Stimulated activated effector memory CD8-positive, alpha-beta T cell treated with anti-CD3 and anti-CD28 coated beads, Interleukin-12 subunit alpha, Interleukin-12 subunit beta, amount 100 ng/mL, for 72 hours (primary cell): Measurements from ENCODE around the gene IMMP2L.
"Not testable (repeated sequence)": the region's sequence is repeated elsewhere in the genome, so short reads cannot be mapped to it uniquely, and the experiment has no call there.

Experiments
- ATAC-seq: fragments of 150-1000 bp; cut with Tn5 transposase; 2 replicates; pipeline ENCODE4 v1.10.0; 2021
- DNase-seq, 2 donors: peaks; one replicate each; pipeline ENCODE4 v3.0.0; 2021 to 2022; ENCODE audit warnings: low spot score in 2 of 2
- H3K27ac Mint-ChIP-seq: one replicate; pipeline ENCODE4 v1.8.0; 2022; ENCODE audit warnings: mild to moderate bottlenecking, mixed read lengths
- H3K36me3 Mint-ChIP-seq: one replicate; pipeline ENCODE4 v1.8.0; 2022; ENCODE audit warnings: mild to moderate bottlenecking, mixed read lengths
- H3K4me1 Mint-ChIP-seq: one replicate; pipeline ENCODE4 v1.8.0; 2022; ENCODE audit warnings: mixed read lengths
- H3K4me3 Mint-ChIP-seq: one replicate; pipeline ENCODE4 v1.8.0; 2022; ENCODE audit warnings: mild to moderate bottlenecking, mixed read lengths
- H3K9me3 Mint-ChIP-seq: one replicate; pipeline ENCODE4 v1.8.0; 2022; ENCODE audit warnings: mixed read lengths

Gene IMMP2L

GRCh38 chr7:111077001-111077400, 485.3 kb downstream of the IMMP2L start:
- Mint-ChIP-seq H3K27ac (peak overlapping the region; percentile 87), H3K9me3 (peaks cover 3% of the 10 kb centered on the region), H3K36me3 (peaks cover 6% of the 10 kb centered on the region), H3K4me1 (peaks cover 57% of the 10 kb centered on the region), H3K4me3 (peak overlapping the region; percentile 22)
- DNase-seq: no peak
- ATAC-seq: no peak

DNA sequence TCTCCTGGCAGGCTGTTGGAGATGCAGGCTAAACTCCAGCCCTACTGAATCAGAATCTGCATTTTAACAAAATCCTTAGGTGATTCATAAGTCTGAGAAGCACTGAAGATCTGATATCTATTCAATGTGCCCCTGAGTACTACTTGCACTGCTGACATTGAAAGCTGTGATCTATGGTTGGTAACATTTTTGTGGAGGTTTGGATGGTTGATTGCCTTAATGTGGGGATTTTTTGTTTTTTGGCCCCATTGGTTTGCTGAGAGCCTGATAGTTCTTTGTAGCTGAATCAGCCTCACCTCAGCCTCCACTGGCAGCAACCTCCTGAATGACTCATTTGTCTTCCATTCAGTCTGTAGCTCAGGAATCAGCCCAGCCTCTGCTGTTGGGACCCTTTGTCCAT, 486.1 kb downstream of the IMMP2L start:
- DNase-seq (no peak), ATAC-seq (peak; percentile 93)
- Mint-ChIP-seq H3K27ac (peak overlapping the region; percentile 87), H3K4me1 (peaks cover 49% of the 10 kb centered on the region), H3K36me3 (peaks cover 6% of the 10 kb centered on the region), H3K4me3 (peak overlapping the region; percentile 22), H3K9me3 (peaks cover 3% of the 10 kb centered on the region)

DNA sequence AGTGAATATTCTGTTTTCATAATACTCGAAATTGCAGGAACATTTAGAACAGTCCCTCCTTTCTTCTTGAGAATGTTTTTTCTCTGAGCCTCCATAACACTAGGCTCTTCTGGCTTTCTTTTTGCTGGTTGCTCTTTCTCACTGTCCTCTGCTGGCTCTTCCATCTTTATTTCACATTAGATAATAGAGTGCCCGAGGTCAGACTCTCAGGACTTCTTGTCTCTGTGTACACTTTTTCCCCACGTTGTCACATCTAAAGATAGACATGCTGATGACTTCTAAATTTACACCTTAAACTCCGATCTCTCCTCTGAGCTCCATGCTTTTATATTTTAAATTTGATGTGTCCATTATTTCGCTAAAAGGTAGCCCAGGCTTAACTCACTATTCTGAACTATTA, 486.8 kb downstream of the IMMP2L start:
- DNase-seq: no peak
- H3K36me3 Mint-ChIP-seq: peaks cover 6% of the 10 kb centered on the region
- no peak for ATAC-seq
- H3K9me3 Mint-ChIP-seq: peaks cover 3% of the 10 kb centered on the region
- peak overlapping the region; percentile 22 for H3K4me3 Mint-ChIP-seq
- peak overlapping the region; percentile 87 for H3K27ac Mint-ChIP-seq
- H3K4me1 Mint-ChIP-seq: peaks cover 49% of the 10 kb centered on the region

DNA sequence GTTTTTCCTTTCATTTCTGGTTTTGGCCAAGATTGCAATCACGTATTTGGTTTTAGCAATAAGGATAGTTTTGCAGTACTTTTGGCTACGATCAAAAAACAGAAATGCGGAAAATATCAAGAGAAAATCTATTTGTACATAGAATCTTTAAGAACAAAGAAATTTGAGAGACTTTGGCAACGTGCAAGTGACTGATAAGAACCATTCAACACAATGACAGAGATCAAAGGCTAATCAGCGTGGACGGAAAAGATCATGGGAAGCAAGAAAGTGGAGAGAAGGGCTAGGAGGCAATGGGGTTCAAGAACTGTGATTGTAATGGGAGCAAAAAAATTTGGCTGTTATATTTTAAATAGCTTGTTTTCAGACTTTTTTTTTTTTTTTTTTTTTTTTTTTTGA, 487.5 kb downstream of the IMMP2L start:
- Mint-ChIP-seq H3K4me3 (peak overlapping the region; percentile 33), H3K27ac (peak overlapping the region; percentile 80), H3K4me1 (peaks cover 49% of the 10 kb centered on the region), H3K9me3 (peaks cover 3% of the 10 kb centered on the region), H3K36me3 (peaks cover 6% of the 10 kb centered on the region)
- DNase-seq (no peak), ATAC-seq (no peak)

DNA sequence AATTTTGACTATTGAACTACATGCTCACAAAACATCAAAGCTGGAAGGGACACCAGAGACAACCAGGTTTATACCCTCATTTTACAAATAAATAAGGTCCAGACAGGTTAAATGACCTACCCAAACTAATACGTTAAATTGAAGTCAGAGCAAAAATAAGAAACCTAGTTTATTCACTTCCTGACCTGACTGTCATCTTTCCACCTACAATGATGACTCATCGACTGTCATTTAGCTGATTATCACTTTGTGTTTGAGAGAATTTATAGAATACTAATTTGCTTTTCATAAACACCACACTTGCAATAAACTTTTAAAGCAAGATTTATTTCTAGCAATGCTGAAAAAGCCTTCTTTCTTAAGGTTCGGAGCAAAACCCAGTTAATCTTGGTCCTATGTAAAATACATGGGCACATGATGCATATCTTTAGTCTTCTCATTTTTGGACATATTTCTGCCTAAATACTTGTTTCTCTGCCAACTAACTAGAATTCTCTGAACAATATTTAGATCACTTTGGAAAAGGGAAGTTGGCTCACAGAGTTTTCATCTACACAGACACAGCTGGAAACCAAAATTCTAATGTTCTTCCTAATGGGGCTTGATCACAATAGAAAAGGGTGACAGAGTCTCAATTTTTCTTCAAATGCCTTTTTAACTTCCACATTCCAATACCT, 488.1 kb downstream of the IMMP2L start:
- Mint-ChIP-seq H3K27ac (peak overlapping the region; percentile 80), H3K4me1 (peaks cover 49% of the 10 kb centered on the region), H3K36me3 (peaks cover 6% of the 10 kb centered on the region), H3K9me3 (peaks cover 3% of the 10 kb centered on the region), H3K4me3 (peak overlapping the region; percentile 33)
- no peak for DNase-seq
- peak; percentile 54 for ATAC-seq

- not testable (repeated sequence) for DNase-seq, H3K27ac Mint-ChIP-seq, H3K9me3 Mint-ChIP-seq, H3K36me3 Mint-ChIP-seq, H3K4me3 Mint-ChIP-seq, ATAC-seq
- peaks cover 46% of the 10 kb centered on the region for H3K4me1 Mint-ChIP-seq
Measured at GRCh38 chr7:111072658-111073057, 489.6 kb downstream of the IMMP2L start.

DNA sequence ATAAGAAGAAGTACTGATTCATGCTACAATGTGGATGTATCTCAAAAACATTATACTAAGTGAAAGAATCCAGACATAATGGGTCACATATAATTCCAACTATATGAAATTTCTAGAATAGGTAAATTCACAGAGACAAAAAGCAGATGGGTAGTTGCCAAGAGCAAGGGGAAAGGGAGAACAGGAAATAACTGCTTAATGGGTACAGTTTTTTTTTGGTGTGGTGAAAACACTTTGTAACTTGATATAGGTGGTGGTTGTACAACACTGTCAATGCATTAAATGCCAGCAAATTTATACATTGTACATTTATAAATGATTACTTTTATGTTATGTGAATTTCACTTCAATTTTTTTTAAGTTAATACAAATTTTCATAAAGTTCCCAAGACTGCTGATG, 490.7 kb downstream of the IMMP2L start:
- ATAC-seq: no peak
- Mint-ChIP-seq H3K9me3 (peaks cover 3% of the 10 kb centered on the region), H3K4me1 (peaks cover 35% of the 10 kb centered on the region), H3K4me3 (no peak overlapping the region), H3K27ac (no peak overlapping the region), H3K36me3 (peaks cover 6% of the 10 kb centered on the region)
- no peak for DNase-seq

DNA sequence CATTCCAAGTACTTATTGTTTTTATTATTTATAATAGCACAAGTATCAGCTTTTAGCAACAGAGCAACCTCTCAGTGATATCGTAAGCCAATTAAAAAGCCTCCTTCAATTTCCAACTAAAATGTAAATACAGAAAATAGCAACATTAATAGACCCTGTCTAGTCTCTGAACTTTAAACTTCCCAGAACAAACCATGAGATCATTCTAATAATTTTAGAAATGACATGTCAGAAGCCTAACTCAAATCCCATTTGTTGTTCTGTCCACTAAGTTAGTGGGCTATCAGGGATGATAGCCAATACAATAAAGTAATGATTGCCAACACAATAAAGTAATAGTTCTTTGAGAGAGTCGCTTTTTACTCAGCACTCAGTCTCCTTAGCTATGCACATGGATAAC, 493.7 kb downstream of the IMMP2L start:
- ATAC-seq: no peak
- Mint-ChIP-seq H3K4me1 (peaks cover 7% of the 10 kb centered on the region), H3K36me3 (no peaks in the 10 kb centered on the region), H3K4me3 (no peak overlapping the region), H3K27ac (no peak overlapping the region), H3K9me3 (peaks cover 3% of the 10 kb centered on the region)
- DNase-seq: no peak

DNA sequence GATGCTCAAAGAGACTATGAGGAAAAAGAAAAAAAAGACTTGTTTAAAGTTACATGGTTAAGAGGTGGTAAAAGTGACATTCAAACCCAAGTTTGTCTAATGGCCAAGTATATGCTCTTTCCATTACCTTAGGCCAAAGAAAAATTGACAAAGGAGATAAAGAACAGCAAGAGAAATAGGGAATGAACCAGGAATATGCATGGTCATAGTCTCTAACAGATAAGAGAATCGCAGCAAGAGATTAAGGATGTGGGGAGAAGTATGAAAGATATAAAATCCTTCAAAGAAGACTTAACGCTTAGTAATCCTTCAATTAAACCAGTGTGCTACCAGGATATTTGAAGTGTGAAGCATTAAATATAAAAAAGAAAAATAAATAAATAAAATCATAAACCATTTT, 494.6 kb downstream of the IMMP2L start:
- no peak overlapping the region for H3K27ac Mint-ChIP-seq
- H3K9me3 Mint-ChIP-seq: peaks cover 6% of the 10 kb centered on the region
- no peaks in the 10 kb centered on the region for H3K36me3 Mint-ChIP-seq
- no peak overlapping the region for H3K4me3 Mint-ChIP-seq
- no peak for ATAC-seq
- DNase-seq: no peak
- H3K4me1 Mint-ChIP-seq: no peaks in the 10 kb centered on the region

GRCh38 chr7:111067251-111067650, 495.0 kb downstream of the IMMP2L start:
- Mint-ChIP-seq H3K27ac (no peak overlapping the region), H3K36me3 (no peaks in the 10 kb centered on the region), H3K4me3 (no peak overlapping the region), H3K9me3 (peaks cover 6% of the 10 kb centered on the region), H3K4me1 (no peaks in the 10 kb centered on the region)
- DNase-seq: no peak
- no peak for ATAC-seq

DNA sequence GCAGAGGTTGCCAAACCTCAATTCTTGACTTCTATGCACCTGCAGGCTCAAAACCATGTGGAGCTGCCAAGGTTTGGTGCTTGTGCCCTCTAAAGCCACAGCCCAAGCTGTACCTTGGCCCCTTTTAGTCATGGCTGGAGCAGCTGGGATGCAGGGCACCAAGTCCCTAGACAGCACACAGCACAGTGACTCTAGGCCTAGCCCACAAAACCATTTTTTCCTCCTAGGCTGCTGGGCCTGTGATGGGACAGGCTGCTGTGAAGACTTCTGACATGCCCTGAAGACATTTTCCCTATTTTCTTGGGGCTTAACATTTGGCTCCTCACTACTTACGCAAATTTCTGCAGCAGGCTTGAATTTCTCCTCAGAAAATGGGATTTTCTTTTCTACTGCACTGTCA, 499.1 kb downstream of the IMMP2L start:
- peaks cover 10% of the 10 kb centered on the region for H3K9me3 Mint-ChIP-seq
- H3K4me1 Mint-ChIP-seq: no peaks in the 10 kb centered on the region
- DNase-seq: no peak
- no peak overlapping the region for H3K4me3 Mint-ChIP-seq
- H3K27ac Mint-ChIP-seq: no peak overlapping the region
- ATAC-seq: no peak
- no peaks in the 10 kb centered on the region for H3K36me3 Mint-ChIP-seq

GRCh38 chr7:111059833-111060232, 502.5 kb downstream of the IMMP2L start:
- no peak for DNase-seq
- H3K4me1 Mint-ChIP-seq: no peaks in the 10 kb centered on the region
- no peaks in the 10 kb centered on the region for H3K36me3 Mint-ChIP-seq
- H3K4me3 Mint-ChIP-seq: no peak overlapping the region
- ATAC-seq: no peak
- H3K27ac Mint-ChIP-seq: no peak overlapping the region
- peaks cover 10% of the 10 kb centered on the region for H3K9me3 Mint-ChIP-seq

GRCh38 chr7:111057066-111057465, 505.2 kb downstream of the IMMP2L start:
- ATAC-seq (no peak), DNase-seq (no peak)
- H3K4me1 Mint-ChIP-seq: no peaks in the 10 kb centered on the region
- peaks cover 4% of the 10 kb centered on the region for H3K9me3 Mint-ChIP-seq
- H3K36me3 Mint-ChIP-seq: no peaks in the 10 kb centered on the region
- H3K4me3 Mint-ChIP-seq: no peak overlapping the region
- H3K27ac Mint-ChIP-seq: no peak overlapping the region

- H3K27ac Mint-ChIP-seq: no peak overlapping the region
- ATAC-seq: no peak
- no peaks in the 10 kb centered on the region for H3K4me1 Mint-ChIP-seq
- DNase-seq: no peak
- H3K9me3 Mint-ChIP-seq: no peaks in the 10 kb centered on the region
- no peak overlapping the region for H3K4me3 Mint-ChIP-seq
- no peaks in the 10 kb centered on the region for H3K36me3 Mint-ChIP-seq
Measured at GRCh38 chr7:111056371-111056770, 505.9 kb downstream of the IMMP2L start.

- Mint-ChIP-seq H3K27ac (no peak overlapping the region), H3K9me3 (no peaks in the 10 kb centered on the region), H3K36me3 (no peaks in the 10 kb centered on the region), H3K4me1 (no peaks in the 10 kb centered on the region), H3K4me3 (no peak overlapping the region)
- ATAC-seq: no peak
- no peak for DNase-seq
Measured at GRCh38 chr7:111053035-111053434, 509.3 kb downstream of the IMMP2L start.

- no peak overlapping the region for H3K4me3 Mint-ChIP-seq
- ATAC-seq: no peak
- no peaks in the 10 kb centered on the region for H3K4me1 Mint-ChIP-seq
- H3K9me3 Mint-ChIP-seq: no peaks in the 10 kb centered on the region
- H3K36me3 Mint-ChIP-seq: no peaks in the 10 kb centered on the region
- H3K27ac Mint-ChIP-seq: no peak overlapping the region
- DNase-seq: no peak
Measured at GRCh38 chr7:111051832-111052231, 510.5 kb downstream of the IMMP2L start.
